MM.1S (cell line): ENCODE results near the gene DSN1.

Experiments used
- CTCF ChIP-seq: fragments of 300-600 bp; sonication (generic); IDR thresholded peaks from 2 replicates; pipeline ENCODE4 v1.5.1; 2016; ENCODE audit warnings: antibody characterized with exemption, low read length, mixed read lengths
- EZH2phosphoT487 ChIP-seq: fragments of 300-600 bp; sonication (generic); IDR thresholded peaks from 2 replicates; pipeline ENCODE4 v1.6.1; 2018; ENCODE audit warnings: antibody characterized with exemption, low read length

DNA sequence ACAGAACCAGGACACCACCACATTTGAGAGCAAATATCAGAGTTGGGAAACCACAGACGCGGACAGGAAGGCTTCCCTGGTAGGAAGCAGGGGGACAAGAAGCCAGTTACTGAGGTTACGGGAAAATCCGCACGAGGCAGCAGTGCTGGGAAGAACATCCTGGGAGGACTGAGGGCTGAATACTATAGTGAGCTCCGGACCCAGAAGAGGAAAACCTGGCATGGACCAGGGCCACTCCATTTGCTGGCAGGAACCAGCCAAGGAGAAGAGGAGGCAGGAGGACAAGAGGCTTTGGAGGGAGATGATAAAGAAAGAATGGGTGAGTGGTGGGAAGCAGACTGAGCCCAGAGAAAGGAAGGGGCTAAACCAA is 6.1 kb upstream of the DSN1 start:
- no peak for TF ChIP-seq CTCF
- TF ChIP-seq EZH2phosphoT487, result no peak
